GM21515 (cell line): ENCODE data around the gene CCSER1.
"Not testable (repeated sequence)": the region's sequence is repeated elsewhere in the genome, so short reads cannot be mapped to it uniquely, and the experiment has no call there.

Experiments used
- ATAC-seq: cut with Tn5 transposase; IDR thresholded peaks from one replicate; pipeline ENCODE4 v1.9.1; 2021; ENCODE audit not compliant: unreplicated experiment

CCSER1 gene

DNA sequence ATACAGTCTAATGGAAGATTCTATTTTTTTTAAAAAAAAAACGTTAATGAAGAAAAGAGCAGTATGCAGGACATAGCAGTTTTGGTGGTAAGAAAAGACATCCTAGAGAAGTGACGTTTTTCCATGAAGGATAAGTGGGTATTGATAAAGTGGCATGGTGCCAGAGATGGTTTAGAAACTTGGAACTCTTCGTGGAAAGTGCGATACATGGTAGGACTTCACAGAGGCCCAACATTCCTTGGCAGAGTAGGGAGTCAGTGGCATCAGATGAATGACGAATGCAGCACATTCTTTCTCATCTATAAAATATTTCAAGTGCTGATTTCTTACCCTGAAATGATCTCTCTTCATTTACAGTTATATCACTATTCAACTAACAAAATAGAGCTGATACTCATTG, 298.7 kb downstream of the CCSER1 start:
- ATAC-seq = no peak

DNA sequence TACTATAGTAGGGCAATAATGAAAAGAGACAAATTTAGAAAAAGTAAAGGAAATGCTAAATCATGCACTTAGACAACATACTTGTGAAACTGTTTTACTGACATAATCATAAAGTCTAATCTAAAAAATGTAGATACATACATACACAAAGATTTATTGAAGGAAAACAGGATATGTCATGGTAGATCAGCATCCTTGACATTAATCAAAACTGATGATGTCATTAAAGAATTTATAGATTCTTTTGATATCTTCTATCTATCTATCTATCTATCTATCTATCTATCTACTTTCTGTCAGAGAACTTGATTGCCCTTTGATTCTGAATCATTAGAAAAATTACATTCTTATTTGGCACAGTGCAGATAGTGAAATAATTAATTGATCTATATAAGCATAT, 311.3 kb downstream of the CCSER1 start:
- no peak for ATAC-seq

DNA sequence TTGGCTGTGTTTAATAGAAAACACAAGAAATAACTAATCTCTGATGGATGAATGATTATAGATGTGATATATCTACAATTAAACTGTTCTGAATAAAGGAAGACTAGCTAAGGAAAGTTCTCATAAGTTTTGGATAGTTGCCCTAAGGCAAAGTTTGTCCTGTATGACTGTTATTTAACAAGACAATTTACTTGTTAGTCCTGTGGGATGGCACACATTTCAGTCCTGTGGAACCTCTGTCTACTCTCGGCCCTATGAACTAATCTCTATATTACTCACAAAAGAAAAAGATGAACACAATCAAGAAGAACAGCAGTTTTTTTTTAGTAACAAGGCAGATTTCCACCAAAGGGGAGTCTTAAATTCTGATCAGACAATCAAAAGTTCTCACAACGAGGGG, 314.6 kb downstream of the CCSER1 start:
- no peak for ATAC-seq

DNA sequence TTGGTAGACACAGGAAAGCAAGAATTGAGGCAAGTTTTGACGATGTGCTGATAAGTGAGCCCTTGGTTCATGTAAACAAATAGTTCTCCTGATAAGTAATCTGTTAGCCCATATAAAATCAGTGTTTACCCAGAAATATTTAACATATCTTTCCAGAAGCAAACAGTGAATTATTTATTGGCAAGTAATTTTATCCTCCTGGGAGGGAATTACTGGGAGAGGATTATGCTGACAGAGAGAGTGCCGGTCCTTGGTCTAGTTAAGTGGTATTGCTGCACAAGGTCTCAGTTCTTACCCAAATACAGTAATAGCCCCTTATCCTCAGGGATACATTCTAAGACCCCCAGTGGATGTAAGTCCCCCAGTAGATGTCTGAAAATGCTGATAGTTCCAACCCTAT, 315.4 kb downstream of the CCSER1 start:
- no peak for ATAC-seq

DNA sequence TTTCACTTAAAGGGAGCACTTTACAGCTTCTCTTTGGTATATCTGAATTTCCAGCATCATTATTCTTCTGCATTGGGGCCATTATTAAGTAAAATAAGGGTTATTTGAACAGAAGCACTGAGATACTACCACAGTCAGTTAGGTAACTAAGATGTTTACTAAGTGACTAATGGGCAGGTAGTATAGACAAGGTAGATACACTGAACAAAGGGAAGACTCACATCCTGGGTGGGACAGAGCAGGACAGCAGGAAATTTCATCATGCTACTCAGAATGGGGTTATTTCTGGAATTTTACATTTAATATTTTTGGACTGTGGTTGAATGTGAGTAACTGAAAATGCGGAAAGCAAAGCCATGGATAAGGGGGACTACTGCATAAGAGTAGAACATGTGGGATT, 316.0 kb downstream of the CCSER1 start:
- ATAC-seq = no peak

DNA sequence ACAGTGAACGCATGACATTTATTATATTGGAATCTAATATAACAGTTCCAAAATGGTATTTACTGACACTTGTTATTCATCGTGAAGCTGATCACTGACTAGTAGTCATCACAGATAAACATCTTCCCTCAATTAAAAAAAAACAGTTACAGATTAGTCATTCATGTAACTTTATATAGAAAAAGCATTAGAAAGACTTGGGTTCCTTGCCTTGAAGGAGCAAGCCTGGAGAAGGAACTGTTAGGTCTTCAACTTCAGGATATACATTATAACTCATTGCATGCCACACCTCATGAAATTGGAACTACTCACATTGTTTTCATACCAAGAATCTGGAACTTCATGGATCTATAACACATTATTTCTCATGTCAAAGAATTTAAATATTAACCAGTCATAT, 317.7 kb downstream of the CCSER1 start:
- no peak for ATAC-seq

DNA sequence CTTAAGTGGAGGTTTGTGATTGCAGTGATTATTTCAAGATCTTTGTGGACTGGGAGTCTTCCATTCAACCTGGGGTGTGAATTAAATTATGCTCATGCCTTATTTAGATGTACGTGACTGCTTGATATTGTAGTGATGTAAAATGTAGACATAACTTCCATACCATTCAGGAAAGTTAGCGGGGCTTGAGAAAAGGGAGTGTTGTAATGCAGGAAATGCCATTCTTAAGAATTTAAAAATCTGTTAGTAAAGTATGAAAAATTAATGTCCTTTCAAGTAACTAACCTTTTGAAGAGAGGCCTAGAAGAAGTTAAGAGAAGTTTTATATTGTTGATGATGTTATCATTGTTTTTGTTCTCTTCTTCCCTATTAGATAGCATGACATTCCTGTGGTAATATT, 318.2 kb downstream of the CCSER1 start:
- ATAC-seq = no peak

DNA sequence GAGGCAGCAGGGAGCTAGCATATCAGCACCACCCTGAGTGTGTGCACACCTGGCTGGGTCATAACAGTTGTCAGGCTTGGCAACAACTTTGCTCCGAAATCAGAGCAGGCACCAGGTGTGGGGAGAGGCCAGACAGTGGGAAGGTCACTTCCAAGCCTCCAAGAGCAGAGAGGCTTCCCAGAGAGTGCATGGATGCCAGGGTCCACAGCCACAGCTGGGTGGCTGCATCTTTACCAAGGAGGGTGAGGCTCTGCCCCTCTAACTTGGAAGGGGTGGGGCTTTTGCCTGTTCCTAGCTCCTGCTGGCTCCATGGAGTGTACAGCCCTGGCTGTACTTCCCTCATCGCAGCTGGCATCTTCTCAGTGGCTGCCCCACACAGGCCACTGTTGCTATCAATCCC, 322.4 kb downstream of the CCSER1 start:
- ATAC-seq = no peak

DNA sequence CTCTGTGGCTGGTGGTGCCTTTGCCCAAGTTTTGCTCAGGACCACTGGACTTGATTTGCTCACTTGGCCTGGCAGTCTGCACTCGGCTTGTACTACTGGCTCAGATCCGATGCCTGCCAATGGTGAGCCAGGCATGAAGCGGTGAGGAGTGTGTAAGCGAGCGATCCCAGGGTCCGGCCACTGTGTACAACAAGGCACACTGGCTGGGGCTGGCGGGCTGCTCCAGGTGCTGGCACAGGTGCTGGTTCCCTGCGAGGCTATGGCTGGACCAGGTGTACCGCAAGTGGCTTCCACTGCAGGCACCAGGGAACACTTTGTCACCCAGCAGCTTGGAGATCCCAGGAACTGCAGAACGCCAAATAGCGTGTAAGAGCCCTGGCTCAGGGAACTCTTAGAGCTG, 329.7 kb downstream of the CCSER1 start:
- ATAC-seq = no peak

DNA sequence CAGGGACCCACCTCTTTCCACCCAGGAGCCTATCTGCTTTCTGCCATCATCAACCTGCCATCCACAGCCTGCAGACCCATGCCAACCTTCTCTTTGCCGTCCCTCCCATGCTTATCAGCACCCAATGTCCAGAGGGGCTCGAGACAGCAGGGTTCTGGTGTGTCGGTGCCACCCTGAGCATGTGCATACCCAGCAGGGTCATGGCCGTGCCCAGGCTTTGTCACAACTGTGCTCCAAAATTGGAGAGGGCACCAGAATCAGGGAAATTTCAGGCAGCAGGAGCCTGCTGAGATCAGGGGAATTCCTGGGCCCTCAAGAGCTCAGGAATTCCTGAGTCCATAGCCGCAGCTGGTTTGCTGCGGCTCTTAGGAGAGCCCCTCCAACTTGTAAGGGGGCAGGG, 330.6 kb downstream of the CCSER1 start:
- ATAC-seq = no peak

DNA sequence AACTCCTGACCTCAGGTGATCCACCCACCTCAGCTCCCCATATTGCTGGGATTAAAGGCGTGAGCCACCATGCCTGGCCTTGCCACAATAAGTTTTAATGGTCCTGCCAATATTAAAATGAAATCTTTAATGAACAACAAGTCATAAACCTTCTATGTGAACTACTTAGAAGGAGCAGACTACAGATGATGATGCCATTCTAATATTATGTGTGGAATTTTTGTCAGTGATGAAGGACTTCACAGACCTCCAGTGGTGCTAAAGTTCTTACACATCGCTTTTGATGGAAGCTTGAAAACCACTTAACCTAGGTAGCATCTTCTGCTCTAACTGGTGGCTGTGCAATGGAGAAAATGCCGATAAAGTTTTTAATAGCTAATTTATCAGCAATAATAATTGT, 331.4 kb downstream of the CCSER1 start:
- no peak for ATAC-seq

DNA sequence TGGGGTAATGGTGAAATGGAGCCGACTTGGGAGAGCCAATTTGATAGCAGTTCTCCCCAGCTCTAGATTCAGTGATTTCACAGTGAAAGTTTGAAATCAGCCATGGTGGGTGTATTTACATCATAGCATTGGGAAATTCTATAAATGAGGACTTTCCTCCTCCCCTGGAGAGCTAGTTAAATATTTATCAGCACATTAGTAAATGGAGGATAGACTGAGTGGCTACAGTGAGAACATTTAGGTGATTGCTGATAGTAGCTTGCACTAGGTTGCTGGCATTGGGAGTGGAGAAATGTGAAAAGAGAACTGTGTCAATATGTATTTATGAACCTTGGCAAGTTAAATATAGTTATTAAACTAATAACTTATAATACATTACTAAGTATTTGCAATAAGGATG, 347.3 kb downstream of the CCSER1 start:
- ATAC-seq = no peak

DNA sequence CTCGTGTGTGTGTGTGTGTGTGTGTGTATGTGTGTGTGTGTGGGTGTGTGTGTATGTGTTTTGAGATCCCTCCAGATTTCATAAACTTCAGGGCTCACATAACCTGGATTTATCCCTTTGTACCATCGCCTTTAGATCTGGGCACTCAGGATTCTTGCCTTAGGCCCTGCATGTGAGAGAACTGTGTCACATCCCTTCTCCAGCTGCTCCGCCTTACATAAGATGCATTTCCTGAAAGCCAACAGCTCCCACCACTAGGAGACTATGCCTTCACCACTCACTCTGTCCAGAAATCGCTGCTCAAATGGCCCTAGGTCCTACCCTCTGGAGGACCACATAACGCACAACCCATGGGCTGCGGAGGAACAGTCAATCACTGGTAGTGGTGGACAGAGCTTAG, 348.8 kb downstream of the CCSER1 start:
- ATAC-seq = no peak

DNA sequence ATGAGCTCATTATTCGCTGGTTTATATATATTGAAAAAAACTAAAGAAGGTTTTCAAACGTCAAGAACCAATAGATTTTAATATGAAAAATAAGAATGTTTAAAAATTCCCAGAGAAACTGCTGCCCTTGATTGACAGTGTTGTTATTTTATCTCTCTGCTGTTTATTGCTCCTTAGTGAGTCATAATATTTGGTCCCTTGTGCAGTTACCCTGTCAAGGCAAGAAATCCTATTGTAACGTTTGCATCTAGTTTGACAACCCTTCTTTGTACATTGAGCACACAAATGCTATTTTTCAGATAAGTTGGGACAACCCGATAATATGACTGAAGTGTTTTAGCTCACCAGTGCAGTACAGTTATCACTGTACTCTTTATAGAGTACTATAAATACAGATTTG, 349.4 kb downstream of the CCSER1 start:
- no peak for ATAC-seq

DNA sequence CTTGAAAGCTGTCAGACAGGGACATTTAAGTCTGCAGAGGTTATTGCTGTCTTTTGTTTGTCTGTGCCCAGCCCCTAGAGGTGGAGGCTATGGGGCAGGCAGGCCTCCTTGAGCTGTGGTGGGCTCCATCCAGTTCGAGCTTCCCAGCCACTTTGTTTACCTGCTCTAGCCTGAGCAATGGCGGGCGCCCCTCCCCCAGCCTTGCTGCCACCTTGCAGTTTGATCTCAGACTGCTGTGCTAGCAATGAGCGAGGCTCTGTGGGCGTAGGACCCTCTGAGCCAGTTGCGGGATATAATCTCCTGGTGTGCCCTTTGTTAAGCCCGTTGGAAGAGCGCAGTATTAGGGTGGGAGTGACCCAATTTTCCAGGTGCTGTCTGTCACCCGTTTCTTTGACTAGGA, 357.7 kb downstream of the CCSER1 start:
- not testable (repeated sequence) for ATAC-seq

DNA sequence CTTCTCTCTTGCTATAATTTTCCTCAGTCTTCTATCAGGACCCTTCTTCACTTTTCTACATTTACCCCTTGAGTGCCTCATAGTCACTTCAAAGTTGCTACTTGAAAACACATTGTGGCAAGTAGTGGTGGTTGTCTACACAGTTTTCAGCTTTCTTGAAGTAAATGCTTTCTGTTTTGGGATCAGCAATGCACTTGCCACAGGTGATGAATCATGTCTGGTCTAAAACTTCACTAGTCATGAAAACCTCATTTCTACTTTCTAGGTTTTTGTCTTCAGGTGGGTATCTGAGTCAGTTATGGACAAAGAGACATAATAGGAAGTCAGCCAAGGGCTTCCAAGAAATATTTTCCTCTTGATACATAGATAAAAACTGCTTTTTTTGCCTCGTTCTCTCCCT, 359.2 kb downstream of the CCSER1 start:
- ATAC-seq = no peak

DNA sequence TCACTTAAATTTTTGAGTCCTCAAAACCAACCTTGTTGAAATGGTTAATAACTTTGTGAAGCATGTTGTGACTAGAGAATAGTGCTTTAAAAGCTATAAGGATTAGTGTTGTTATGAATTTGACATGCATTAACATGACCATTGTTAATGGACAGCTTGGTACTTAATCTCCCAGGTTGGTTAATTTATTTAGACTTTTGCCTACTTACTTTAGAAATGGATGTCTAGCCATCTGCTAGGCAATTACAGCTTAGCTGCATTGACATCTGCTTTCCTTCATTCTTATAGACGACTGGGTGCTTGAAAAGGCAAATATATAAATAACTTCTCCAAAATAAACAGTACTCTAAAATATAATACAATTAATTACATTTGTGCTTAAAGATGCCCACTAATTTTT, 368.0 kb downstream of the CCSER1 start:
- no peak for ATAC-seq

DNA sequence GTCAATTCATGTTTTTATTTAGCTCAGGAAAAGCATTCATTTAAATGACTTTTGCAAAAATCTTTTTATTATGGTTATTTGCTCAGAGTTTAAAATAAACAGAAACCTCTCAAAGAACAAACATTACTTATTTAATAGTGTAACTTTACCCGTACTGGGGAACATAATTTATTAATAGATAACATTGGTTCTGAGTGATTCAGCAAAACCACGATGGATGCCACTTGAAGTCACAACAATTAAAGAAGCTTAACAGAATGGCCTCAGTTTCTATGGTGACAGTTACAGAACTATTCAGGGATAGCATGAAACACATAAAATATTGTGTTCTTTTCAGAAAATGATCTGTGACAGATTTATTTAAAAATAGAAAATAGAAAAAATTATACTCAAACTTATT, 368.7 kb downstream of the CCSER1 start:
- no peak for ATAC-seq

DNA sequence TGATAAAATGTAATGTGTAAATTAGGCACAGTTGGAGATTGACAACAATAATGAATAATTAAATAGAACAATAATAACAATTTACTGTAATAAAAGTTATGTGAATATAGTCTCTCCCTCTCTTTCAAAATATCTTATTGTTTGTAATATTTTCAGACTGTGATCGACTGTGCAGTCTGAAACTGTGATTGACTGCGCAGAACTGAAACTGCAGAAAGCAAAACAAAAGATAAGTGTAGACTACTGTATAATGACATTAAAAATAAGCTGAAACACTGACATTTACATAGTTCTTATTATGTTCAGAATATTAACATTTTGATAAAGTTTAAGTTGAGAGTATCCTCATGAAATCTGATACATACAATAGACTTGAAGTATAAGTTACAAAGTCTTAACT, 371.0 kb downstream of the CCSER1 start:
- ATAC-seq = no peak

DNA sequence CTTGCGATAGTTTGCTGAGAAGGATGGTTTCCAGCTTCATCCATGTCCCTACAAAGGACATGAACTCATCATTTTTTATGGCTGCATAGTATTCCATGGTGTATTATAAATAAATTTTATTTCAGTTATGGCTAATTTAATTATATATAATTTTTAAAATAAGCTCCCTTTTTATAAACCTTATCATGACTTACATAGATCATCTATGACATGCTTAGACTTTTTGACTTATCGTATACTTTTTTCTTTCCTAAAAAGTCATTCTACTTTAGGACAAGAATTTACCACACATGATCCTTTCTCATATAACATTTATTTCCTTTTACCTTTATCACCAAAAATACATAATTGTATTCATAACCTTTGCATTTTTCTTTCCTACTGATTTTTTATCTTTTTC, 376.5 kb downstream of the CCSER1 start:
- no peak for ATAC-seq

DNA sequence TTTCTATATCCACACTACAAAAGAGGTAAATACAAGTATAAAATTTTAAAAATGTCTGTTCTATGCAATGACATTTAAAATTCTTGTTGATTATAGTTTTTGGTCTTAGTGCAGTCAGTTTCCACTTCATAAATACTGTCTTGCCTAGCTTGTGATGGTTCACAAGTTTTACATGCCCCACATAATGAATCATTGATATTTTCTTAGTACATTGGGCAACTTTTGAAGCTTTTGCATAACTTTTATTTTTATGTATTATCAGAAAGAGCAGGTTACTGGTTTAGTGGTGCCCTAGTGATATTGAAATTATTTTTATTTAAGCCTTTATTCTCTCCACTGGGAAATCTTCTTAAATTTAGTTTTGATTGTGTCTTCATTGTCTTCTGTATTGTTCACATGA, 388.0 kb downstream of the CCSER1 start:
- no peak for ATAC-seq

DNA sequence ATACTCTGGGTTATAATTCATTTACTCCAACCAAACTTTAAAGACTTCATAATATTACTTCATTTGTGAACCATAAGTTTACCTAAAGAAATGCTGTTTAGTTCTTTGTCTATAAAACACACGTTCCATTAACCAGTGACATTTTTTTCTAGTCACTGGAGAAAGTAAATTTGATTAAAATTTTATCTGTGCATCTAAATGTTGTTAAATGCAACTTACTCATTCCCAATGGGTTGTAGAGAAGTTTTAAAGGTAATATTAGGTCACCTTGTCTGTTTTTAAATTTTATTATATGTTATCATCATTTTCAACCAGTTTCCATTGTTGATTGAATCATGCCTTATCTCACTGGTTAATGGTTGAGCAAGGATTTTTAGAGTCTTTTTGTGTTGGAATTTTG, 401.4 kb downstream of the CCSER1 start:
- ATAC-seq = no peak

DNA sequence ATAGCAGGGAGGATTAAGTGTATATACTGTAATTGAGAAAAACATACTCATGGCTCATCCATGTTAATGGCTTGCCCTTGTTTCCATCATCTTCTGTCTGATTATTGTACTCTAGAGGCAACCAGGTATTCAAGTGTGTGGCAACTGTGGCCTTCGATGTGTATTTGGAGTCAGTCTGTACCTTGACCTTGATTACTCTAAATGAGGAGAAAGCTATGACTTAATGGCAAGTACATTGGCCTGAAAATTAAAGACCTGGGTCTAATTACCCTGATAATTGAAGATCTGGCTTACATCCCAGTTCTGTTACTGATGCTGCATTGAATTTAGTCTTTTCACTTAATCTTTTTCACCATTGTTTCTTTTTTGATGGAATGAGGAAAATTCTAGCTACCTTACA, 409.2 kb downstream of the CCSER1 start:
- ATAC-seq = no peak

DNA sequence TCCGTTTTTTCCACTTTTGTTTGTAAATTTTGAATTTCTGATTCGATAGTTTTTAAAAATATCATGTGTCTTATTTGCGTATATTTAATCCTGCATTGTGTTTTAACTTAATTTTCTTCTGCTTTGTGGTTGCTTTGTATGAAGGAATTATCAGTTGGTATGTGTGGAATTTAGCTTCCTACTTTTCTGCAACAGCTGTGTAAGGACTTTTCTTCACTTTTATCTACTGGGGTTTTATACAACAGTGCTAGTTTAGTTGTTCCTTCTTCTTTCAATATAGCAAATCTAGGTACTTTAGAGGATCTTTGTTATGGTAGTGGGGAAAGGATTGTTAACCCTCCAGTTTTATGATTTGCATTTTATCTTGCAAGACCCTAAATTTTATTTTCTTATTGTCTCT, 410.3 kb downstream of the CCSER1 start:
- no peak for ATAC-seq
